SK-N-SH (cell line): ENCODE results near the gene MPC1.

Source experiments
- EP300 ChIP-seq, 2 experiments: IDR thresholded peaks; 2 replicates each; pipeline versions ENCODE4 v1.4.0 to v1.6.1; 2012; ENCODE audit warnings: borderline replicate concordance in 1 of 2, low read depth in 1 of 2, low read length in 1 of 2
- FOXM1 ChIP-seq: IDR thresholded peaks from 2 replicates; pipeline ENCODE4 v1.4.0; 2012; ENCODE audit warnings: low read depth, mild to moderate bottlenecking
- GABPA ChIP-seq: IDR thresholded peaks from 2 replicates; pipeline ENCODE4 v1.4.0; 2012; ENCODE audit warnings: low read depth, mild to moderate bottlenecking
- PBX3 ChIP-seq: IDR thresholded peaks from 2 replicates; pipeline ENCODE4; 2012
- RAD21 ChIP-seq: IDR thresholded peaks from 2 replicates; pipeline ENCODE4 v1.6.1; 2012; ENCODE audit warnings: mild to moderate bottlenecking, low read length
- RXRA ChIP-seq: IDR thresholded peaks from 2 replicates; pipeline ENCODE4 v1.4.0; 2012; ENCODE audit warnings: low read depth, mild to moderate bottlenecking, borderline replicate concordance
- TEAD4 ChIP-seq: IDR thresholded peaks from 2 replicates; pipeline ENCODE4 v1.4.0; 2012; ENCODE audit warnings: mild to moderate bottlenecking, borderline replicate concordance; ENCODE audit not compliant: insufficient read depth
- USF2 ChIP-seq: fragments of 150-350 bp; IDR thresholded peaks from 2 replicates; pipeline ENCODE4 v1.6.1; 2017; ENCODE audit warnings: antibody characterized with exemption, low read length, low read depth, borderline replicate concordance
- YY1 ChIP-seq: IDR thresholded peaks from 2 replicates; pipeline ENCODE4 v1.4.0; 2012; ENCODE audit warnings: low read depth, mild to moderate bottlenecking
- TF ChIP-seq, protein P1 (sequence below): fragments of 200-600 bp; sonication (generic); IDR thresholded peaks from 2 replicates; pipeline ENCODE4 v1.6.1; 2017; ENCODE audit warnings: antibody characterized with exemption, mild to moderate bottlenecking, moderate library complexity

DNA sequence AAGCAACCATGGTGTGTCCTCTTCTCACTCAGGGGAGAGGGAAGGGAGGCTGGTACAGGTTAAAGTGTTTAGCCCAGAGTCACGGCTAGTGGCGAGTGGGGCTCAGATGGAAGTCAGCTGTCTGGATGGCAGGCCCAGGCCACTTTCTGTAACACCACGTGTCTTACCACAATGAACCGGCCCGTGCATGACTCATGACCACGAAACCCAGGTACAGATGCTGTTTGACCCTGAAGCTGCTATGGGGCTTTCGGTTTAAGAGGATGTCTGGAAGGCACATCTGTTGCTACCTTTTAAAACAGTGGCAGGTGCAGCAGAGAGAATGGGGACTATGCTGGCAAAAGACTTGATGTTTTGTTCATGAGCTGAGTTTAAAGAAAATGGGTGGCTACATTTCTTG lies 36.5 kb upstream of the MPC1 start:
- TF ChIP-seq, protein P1, sequence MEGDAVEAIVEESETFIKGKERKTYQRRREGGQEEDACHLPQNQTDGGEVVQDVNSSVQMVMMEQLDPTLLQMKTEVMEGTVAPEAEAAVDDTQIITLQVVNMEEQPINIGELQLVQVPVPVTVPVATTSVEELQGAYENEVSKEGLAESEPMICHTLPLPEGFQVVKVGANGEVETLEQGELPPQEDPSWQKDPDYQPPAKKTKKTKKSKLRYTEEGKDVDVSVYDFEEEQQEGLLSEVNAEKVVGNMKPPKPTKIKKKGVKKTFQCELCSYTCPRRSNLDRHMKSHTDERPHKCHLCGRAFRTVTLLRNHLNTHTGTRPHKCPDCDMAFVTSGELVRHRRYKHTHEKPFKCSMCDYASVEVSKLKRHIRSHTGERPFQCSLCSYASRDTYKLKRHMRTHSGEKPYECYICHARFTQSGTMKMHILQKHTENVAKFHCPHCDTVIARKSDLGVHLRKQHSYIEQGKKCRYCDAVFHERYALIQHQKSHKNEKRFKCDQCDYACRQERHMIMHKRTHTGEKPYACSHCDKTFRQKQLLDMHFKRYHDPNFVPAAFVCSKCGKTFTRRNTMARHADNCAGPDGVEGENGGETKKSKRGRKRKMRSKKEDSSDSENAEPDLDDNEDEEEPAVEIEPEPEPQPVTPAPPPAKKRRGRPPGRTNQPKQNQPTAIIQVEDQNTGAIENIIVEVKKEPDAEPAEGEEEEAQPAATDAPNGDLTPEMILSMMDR: no peak
- TF ChIP-seq FOXM1 (no peak), USF2 (no peak), YY1 (no peak), EP300 (IDR thresholded peaks at IDR 0.05; ENCODE audit: borderline replicate concordance in 1 of 2, low read depth in 1 of 2, low read length in 1 of 2) (no peak), RAD21 (no peak), PBX3 (no peak), GABPA (no peak), TEAD4 (no peak), RXRA (no peak)
